Right ventricle myocardium inferior (tissue), 1 donor: Measurements from ENCODE around the gene PAN2. TPM values are rescaled to one million over a fixed set of nuclear protein-coding genes. Genes with fewer than 3 reads are reported as not detected.
A peak's percentile ranks its signal among the peaks of the same experiment; 100 is the strongest.

Source experiments
- ATAC-seq: fragments of 200-7000 bp; cut with Tn5 transposase; one replicate; pipeline ENCODE4 v1.9.1; 2020; ENCODE audit warnings: mild to moderate bottlenecking, moderate library complexity
- DNase-seq: peaks from one replicate; pipeline ENCODE4 v3.0.0; 2021; ENCODE audit errors: missing footprints
- intact Hi-C: fragments of 100-400 bp; cut with DNase I; formaldehyde crosslinking; loops from one replicate; pipeline ENCODE4 v1.11.0; 2022
- long read RNA-seq: library from polyadenylated mRNA; unstranded; transcript quantifications from one replicate; pipeline ENCODE4 v2.0.0, GENCODE V29; 2021
- total RNA-seq: library from RNA; stranded (reverse); fragmentation: NEBNext Ultra II Directional; extraction: Animal tissue kit (Norgen Biotek cat#: 25700); gene quantifications from one replicate; pipeline ENCODE4 v1.2.1, GENCODE V29; 2021
- donor health status: DM: no; HTN: yes; CAD: no; lungs with severe emphysema.

Gene PAN2, protein sequence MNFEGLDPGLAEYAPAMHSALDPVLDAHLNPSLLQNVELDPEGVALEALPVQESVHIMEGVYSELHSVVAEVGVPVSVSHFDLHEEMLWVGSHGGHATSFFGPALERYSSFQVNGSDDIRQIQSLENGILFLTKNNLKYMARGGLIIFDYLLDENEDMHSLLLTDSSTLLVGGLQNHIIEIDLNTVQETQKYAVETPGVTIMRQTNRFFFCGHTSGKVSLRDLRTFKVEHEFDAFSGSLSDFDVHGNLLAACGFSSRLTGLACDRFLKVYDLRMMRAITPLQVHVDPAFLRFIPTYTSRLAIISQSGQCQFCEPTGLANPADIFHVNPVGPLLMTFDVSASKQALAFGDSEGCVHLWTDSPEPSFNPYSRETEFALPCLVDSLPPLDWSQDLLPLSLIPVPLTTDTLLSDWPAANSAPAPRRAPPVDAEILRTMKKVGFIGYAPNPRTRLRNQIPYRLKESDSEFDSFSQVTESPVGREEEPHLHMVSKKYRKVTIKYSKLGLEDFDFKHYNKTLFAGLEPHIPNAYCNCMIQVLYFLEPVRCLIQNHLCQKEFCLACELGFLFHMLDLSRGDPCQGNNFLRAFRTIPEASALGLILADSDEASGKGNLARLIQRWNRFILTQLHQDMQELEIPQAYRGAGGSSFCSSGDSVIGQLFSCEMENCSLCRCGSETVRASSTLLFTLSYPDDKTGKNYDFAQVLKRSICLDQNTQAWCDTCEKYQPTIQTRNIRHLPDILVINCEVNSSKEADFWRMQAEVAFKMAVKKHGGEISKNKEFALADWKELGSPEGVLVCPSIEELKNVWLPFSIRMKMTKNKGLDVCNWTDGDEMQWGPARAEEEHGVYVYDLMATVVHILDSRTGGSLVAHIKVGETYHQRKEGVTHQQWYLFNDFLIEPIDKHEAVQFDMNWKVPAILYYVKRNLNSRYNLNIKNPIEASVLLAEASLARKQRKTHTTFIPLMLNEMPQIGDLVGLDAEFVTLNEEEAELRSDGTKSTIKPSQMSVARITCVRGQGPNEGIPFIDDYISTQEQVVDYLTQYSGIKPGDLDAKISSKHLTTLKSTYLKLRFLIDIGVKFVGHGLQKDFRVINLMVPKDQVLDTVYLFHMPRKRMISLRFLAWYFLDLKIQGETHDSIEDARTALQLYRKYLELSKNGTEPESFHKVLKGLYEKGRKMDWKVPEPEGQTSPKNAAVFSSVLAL
- total RNA-seq = 45.1 TPM
- long read RNA-seq, full-length matches to known transcripts = 2 of 6 reads
- long read RNA-seq, partial matches to known transcripts = 0 of 6 reads
- long read RNA-seq, other reads (novel, unspliced or antisense) = 4 of 6 reads

DNA sequence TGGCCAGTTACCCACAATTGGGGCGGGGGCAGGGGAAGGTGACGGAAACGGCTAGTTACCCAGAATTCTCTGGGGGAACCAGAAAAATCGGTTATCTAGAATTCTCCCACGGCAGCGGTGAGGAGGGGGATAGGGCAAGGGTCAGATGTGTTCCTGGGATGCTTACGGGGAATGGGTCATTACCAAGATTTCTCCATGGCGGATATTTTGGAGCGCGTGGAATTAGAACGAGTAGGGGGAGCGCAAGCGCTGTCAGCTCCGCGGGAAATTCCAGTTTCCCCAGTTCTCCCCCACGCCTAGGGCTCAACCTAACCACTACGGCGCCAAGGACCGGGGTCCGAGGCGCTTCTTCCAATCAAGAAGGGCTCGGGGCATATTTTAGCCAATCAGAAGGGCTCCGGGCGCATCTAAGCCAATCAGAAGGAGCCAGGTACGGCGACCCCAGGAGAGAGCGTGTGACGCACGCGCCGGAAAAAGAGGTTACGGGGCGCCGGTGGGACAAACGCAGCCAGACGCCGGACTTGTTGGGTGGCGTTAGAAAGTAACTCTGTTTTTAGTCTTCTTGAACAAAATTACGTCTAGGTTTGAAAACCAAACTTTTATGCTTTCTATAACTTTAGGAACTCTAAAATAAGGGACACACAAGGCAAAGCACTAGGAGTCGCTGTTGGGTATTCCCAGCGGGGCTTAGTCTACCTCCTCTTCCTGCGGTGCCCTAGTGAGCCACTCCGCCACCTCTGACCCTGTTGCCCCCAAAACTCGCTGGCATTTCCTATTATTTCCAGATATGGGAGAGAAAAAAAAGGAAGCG lies at the start of gene PAN2:
PAN2 (minus strand) TSS at position 322 of the 811 bp plus-strand sequence. CDS start 906 bp downstream, outside the sequence.
- ATAC-seq (peak; percentile 99), DNase-seq (peak; percentile 97)
- intact Hi-C loops = no loop called here

DNA sequence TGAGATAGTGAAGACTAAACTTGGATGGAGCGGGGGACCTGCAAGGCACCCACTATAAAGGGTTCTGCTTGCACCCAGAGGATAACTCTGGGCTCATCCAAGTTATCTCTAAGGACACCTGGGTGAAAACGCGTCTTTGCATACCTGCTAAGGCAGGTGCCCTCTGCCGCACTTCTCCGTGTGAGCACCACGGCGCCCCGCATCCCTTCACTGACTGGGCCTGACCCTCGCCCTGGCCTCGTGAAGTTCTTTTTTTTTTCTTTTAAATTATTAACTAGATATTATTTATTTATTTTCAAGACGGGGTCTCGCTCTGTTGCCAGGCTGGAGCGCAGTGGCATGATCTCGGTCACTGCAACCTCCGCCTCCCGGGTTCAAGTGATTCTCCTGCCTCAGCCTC lies 48.8 kb upstream of the PAN2 start:
- intact Hi-C loops = no loop called here
- ATAC-seq = no peak

DNA sequence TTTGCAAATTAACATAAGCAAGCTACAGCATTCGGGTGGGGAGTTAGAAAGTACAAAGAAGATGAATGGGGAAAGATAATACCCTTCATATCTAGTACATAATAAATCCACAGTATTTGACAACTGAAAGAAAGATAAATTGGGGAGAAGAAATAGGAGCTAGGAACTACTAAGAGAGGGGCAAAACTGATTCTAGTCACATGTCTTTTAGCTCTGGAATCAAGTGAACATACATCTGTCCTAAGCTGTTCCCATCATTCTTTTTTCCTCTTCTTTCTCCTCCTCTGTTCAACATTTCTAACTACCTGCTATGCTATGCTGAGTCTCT lies 44.2 kb upstream of the PAN2 start:
- DNase-seq (no peak), ATAC-seq (no peak)
- intact Hi-C loops = no loop called here

More for the DNA sequence above, 48.8 kb upstream of the PAN2 start:
- no peak for DNase-seq

DNA sequence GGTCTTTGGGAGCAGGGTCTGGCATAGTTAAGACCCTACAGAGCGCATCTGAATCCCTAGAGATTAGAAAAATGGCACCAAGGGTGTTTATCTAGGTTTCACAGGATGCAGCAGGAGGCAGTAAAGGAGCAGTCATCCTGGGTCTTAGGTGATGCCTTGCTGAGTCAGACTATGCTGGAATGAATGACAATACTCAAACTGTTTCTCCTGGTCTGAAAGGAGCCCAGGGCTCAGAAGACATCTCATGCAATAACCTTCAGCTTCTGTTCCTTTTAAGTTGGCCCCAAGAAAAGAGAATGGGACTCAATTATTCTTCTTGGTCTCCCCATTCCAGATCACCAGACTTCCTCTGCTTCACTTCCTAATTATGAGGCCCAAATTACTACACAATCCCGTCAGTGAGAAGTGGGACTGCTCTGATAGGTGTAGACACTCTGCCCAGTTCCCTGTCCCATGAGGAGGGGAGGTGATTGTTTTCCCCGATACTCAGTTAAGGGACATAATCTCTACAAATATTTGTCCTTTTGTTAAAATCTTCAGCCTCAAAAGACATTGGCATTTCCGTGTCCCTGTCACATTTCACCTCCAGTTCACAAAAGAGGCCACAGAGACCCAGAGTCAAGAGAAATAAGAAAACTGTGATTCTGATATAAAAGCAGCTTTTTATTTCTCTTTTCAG lies 43.6 kb upstream of the PAN2 start:
- intact Hi-C loops = no loop called here
- no peak for DNase-seq
- no peak for ATAC-seq

DNA sequence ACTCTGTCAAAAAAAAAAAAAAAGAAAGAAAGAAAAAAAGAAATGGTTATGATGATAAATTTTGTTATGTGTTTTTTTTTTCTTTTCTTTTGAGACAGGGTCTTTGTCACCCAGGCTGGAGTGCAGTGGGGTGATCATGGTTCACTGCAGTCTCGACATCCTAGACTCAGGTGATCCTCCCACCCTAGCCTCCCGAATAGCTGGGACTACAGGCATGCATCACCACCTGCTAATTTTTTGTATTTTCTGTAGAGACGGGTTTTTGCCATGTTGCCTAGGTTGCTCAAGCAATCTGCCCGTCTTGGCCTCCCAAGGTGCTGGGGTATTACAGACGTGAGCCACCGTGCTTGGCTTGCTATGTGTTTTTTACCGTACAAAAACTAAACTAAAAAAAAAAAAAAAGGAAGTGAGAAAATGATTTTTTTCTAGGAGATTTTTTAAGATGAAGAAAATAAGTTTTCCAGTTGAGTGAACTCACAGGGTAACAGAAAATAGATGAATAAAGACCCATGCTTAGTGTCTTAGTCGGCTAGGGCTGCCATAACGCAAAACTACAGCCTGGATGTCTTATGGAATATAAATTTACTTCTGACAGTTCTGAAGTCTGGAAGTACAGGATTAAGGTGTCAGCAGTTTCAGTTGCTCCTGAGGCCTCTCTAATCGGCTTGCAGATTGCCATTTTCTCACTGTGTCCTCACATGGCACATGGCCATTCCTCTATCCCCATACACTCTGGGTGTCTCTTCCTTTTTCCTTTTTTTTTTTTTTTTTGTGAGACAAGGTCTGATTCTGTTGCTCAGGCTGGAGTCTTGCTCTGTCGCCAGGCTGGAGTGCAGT lies 42.0 kb upstream of the PAN2 start:
- intact Hi-C loops = no loop called here
- DNase-seq (no peak), ATAC-seq (no peak)

DNA sequence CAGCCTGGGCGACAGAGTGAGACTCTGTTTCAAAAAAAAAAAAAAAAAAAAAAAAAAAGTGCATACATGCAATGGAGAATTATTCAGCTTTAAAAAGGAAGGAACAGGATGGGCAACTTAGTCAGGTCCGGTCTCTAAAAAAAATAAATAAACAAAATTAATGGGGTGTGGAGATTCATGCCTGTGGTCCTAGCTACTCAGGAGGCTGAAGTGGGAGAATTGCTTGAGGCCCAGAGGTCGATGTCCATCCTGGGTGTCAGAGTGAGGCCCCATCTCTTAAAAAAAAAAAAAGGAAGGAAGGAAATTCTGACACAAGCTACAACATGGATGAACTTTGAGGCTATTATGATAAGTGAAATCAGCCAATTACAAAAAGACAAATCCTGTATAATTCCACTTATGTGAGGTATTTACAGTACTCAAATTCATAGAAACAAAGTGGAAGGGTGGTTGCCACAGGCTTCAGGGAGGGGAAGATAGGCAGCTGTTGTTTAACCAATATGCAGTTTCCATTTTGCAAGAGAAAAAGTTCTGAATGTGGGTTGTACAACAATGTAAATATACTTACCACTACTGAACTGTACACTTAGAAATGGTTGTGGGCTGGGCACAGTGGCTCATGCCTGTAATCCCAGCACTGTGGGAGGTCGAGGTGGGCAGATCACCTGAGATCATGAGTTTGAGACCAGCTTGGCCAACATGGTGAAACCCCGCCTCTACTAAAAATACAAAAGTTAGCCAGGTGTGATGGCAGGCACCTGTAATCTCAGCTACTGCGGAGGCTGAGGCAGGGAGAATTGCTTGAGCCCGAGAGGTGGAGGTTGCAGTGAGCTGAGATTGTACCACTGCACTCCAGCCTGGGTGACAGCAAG lies 41.2 kb upstream of the PAN2 start:
- intact Hi-C loops = no loop called here
- DNase-seq (no peak), ATAC-seq (no peak)

DNA sequence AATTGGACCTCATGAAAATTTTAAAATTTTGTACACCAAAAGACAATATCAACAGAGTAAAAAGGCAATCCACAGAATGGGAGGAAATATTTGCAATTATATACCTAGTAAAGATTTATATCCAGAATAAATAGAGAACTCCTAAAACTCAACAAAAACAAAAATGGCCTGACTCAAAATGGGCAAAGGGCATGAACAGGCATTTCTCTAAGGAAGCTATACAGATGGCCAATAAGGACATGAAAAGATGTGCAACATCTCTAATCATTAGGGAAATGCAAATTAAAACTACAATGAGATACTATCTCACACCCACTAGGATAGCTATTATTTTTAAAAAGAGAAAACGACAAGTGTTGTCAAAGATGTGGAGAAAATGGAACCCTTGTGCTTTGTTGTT lies 39.7 kb upstream of the PAN2 start:
- ATAC-seq = no peak
- intact Hi-C loops = no loop called here
- no peak for DNase-seq

DNA sequence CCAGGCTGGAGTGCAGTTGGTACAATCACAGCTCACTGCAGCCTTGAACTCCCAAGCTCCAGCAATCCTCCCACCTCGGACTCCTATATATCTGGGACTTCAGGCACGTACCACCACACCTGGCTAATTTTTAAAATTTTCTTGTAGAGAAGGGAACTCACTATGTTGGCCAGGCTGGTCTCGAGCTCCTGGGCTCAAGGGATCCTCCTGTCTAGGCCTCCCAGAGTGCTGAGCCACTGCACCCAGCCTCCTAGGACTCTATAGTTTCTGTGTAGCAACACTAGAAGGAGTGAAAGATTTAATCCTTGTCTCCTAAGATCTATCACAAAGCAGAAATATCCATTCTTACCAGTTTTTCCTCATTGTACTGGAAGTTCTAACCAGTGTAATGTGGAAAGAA lies 33.1 kb upstream of the PAN2 start:
- intact Hi-C loops = no loop called here
- DNase-seq (no peak), ATAC-seq (no peak)

DNA sequence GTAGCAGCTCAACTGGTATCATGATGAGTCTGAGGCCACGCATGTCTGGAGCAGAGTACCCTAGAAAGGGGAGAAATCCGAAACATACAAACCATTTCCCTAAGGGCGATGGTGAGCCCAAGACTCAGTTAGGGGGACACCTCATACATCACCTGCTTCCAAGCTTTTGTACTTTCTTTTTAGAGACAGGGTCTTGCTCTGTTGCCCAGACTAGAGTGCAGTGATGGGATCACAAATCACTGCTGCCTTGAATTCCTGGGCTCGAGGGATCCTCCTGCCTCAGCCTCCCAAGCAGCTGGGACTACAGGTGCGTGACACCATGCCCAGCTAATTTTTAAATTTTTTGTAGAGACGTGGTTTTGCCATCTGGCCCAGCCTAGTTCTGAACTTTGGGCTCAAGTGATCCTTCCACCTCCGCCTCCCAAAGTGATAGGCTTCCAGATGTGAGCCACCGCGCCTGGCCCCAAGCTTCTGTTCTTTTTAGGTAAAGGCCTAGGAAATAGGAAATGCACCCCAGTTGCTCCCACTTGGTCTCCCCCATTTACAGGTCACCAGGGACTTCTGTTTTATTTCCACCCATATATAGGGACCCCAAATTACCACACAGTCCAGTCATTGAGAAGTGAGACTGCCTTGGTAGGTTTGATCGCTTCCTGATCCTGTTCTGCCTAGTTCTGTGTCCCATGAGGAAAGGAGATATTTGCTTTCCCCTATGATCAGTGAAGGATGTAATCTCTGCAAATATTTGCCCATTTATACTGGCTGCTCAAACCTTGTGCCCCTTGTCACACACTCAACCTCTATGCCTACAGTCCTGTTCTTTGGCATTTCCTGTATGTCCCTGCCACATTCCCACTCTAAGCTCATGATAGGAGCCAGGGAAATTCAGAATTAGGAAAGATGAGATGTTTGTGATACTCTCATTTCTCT lies 28.6 kb upstream of the PAN2 start, which contains the start of gene APOF:
APOF (minus strand) TSS at position 728 of the 930 bp plus-strand sequence; CDS start at position 616, 112 bp downstream.
- intact Hi-C loops = loop anchor here (5.0 kb wide), 1 partner anchor 85 kb away; the partner anchor contains the start of gene TIMELESS
- ATAC-seq (no peak), DNase-seq (no peak)

DNA sequence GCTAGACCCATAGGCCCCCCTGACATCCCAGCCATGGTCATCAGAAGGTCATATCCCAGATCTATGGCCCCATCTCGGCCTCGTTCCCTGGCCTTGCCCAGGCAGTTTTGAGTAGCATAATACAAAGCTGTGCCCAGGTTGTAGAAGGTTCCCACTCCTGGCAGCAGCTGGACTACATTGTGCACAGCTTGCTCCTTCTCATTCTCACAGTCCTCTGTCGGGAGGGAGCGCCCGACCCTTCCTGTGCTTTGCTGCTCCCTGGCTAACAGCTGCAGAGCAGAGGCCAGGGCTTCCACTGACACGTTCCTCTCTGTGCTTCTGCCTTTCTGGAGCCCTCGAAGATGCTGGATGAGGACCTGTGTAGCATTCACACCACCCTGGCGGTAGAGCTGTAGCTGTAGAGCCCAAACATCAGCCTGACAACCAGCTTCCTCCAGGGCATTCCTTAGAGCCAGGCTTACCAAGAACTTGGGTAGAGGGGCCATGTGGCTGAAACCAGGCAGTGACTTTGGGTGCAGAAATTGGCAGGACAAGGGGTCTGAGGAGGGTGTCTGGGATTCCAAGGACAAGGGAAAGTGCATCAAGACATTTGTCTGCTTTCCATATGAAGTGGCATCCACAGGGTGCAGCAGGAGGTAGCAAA lies 27.8 kb upstream of the PAN2 start:
- no peak for ATAC-seq
- intact Hi-C loops = loop anchor here (5.0 kb wide), 1 partner anchor 86 kb away; the partner anchor contains the start of gene TIMELESS
- no peak for DNase-seq

DNA sequence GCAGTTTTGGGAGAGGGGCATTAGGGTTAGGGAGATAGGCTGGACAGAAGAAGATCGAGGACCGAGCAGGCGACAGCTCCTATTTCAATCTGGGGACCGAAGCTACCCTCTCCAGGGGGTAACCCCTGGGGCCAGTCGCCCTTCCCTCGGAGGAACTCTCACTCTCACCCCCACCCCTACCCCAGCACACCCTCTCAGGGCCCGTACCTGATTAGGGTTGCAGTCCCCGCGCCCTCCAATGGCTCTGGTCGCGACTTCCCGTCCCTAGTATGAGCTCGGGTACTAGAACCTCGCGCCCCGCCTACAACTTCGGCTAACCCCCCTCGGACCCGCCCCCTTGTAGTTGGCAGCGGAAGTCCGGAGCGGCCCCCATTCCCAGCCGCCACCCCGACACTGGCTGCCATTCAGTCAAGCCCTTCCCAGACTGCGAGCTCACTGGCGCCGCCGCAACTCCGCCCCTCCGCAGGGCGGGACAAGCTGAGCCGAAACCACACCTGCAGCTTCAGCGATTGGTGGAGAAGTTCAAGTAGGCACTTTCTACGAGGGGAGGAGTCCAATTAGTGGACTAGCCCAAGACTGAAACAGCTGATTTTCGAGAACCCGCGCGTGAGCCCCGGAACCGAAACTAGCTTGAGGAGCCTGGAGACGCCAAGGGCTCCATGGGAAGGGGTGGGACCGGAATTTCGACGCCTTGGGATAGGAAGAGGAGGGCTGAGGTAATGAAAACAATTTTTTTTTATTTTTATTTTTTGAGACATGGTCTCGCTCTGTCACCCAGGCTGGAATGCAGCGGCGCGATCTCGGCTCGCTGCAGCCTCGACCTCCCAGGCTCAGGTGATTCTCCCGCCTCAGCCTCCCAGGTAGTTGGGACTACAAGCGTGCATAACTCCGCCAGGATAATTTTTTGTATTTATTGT lies 26.3 kb upstream of the PAN2 start, which contains the start of gene STAT2:
STAT2 (minus strand) TSS at position 257 of the 917 bp plus-strand sequence. CDS start 3,536 bp downstream, outside the sequence.
- DNase-seq (peak; percentile 99), ATAC-seq (peak; percentile 99)
- intact Hi-C loops = loop anchor here (1.0 to 5.0 kb wide), 2 partner anchors 87 to 104 kb away; partner anchors contain the start of gene TIMELESS

DNA sequence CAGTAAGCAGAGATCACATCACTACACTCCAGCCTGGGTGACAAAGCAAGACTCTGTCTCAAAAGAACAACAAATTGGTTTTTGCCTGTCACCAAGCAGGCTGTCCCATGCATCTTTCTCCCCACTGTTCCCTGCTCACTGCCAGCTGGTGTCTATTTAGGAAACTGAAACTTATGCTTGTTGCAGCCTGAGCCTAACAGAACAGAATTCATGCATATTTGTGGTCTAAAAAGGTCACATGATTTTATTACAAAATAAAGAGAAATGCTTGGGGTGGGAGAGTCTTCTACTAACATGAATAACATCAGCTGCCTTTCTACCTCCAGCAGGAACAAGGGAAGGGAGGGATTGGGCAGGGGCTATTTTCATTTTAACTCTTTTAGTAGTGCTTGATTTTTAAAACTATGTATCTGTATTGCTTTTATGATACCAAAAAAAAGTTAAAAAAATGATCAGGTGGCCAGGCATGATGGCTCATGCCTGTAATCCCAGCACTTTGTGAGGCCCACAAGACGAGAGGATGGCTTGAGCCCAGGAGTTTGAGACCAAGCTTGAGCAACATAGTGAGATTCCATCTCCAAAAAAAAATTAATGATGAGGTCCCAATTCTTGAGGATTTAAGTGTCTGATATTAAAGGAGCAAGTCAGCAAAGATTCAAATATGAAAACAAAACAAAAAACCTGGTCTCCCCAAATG lies 25.2 kb upstream of the PAN2 start:
- no peak for ATAC-seq
- no peak for DNase-seq
- intact Hi-C loops = no loop called here

DNA sequence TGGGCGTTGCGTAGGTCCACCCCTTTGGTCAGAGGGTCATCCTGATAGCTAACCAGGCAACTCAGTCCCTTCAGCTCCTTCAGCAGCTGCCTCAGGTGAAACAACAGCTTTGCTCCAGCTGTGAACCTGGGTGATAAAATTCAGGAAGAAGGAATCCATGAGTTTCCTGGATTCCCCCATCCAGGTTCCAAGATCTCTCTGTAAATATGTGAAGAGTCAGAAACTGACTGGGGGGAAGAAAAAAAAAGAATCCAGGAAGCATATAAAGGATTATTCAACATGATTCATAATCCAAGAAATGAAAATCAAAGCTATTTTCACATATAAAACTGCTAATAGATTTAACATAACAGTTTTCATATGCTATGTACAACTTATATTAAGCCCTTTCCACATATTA lies 17.5 kb upstream of the PAN2 start:
- ATAC-seq (no peak), DNase-seq (no peak)
- intact Hi-C loops = no loop called here
